ENCODE measurements around the gene KRTAP17-1. TPM values are rescaled to one million over a fixed set of nuclear protein-coding genes. Genes with fewer than 3 reads are reported as not detected.

KRTAP17-1 gene, protein sequence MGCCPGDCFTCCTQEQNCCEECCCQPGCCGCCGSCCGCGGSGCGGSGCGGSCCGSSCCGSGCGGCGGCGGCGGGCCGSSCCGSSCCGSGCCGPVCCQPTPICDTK
- total RNA-seq, result not detected
- long read RNA-seq, result 0 reads

DNA sequence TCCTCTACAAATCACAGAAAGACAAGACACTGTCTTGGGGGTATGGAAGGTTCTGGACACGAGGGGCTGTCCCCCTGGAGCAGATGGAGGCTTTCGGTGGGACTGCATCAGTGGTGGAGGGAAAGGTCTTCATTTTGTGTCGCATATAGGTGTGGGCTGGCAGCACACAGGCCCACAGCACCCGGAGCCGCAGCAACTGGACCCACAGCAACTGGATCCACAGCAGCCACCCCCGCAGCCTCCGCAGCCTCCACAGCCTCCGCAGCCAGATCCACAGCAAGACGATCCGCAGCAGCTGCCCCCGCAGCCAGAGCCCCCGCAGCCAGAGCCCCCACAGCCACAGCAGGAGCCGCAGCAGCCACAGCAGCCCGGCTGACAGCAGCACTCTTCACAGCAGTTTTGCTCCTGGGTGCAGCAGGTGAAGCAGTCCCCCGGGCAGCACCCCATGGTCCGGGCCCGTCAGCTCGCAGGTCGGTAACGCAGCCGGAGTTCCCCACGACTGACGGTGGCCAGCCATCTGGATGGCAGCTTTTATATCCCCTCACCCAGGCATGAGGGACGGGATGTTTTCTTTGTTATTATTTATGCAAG is at the start of gene KRTAP17-1:
TSS of gene KRTAP17-1 (minus strand) at position 507 of the 591 bp plus-strand sequence. CDS start at position 447, 60 bp downstream.
- intact Hi-C loops (cut with DNase I), result no loop called here
- no peak for ATAC-seq
- DNase-seq, result no peak
- Histone ChIP-seq H3K4me1 (no peaks in the 10 kb centered on the region), H3K36me3 (no peaks in the 10 kb centered on the region), H3K27ac (no peak within 1 kb of the TSS), H3K4me3 (no peak within 1 kb of the TSS), H3K27me3 (ENCODE audit: low read depth) (peaks cover 4% of the 10 kb centered on the region), H3K9me3 (peaks cover 8% of the 10 kb centered on the region)
- TF ChIP-seq, protein P1, sequence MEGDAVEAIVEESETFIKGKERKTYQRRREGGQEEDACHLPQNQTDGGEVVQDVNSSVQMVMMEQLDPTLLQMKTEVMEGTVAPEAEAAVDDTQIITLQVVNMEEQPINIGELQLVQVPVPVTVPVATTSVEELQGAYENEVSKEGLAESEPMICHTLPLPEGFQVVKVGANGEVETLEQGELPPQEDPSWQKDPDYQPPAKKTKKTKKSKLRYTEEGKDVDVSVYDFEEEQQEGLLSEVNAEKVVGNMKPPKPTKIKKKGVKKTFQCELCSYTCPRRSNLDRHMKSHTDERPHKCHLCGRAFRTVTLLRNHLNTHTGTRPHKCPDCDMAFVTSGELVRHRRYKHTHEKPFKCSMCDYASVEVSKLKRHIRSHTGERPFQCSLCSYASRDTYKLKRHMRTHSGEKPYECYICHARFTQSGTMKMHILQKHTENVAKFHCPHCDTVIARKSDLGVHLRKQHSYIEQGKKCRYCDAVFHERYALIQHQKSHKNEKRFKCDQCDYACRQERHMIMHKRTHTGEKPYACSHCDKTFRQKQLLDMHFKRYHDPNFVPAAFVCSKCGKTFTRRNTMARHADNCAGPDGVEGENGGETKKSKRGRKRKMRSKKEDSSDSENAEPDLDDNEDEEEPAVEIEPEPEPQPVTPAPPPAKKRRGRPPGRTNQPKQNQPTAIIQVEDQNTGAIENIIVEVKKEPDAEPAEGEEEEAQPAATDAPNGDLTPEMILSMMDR (IDR thresholded peaks at IDR 0.05), result no peak

DNA sequence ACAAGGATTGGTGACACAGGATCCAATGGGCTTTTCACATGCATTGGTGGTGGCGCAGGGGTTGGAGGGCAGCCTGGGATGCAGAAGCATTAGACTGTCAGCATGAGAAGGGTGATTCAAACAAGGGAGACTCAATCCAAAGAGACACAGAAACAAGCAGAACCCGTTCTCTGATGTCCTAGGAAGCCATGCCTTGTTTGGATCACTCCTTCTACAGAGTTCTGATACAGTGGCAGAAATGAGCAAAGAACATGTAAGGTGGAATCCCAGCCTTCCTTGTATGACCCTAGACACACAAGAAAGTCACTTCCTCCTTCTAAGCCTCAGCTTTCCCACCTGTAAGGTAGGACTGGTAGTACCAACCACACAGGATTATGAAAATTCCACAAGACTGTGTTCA is 48.4 kb upstream of the KRTAP17-1 start:
- no peak overlapping the region for H3K27ac ChIP-seq
- H3K4me1 ChIP-seq, result no peaks in the 10 kb centered on the region
- TF ChIP-seq, protein P1 (IDR thresholded peaks at IDR 0.05), result no peak
- H3K27me3 ChIP-seq (ENCODE audit: low read depth), result no peaks in the 10 kb centered on the region
- no peaks in the 10 kb centered on the region for H3K36me3 ChIP-seq
- no peak overlapping the region for H3K4me3 ChIP-seq
- no peaks in the 10 kb centered on the region for H3K9me3 ChIP-seq
- ATAC-seq (no peak), DNase-seq (no peak)
- intact Hi-C loops (cut with DNase I), result no loop called here

DNA sequence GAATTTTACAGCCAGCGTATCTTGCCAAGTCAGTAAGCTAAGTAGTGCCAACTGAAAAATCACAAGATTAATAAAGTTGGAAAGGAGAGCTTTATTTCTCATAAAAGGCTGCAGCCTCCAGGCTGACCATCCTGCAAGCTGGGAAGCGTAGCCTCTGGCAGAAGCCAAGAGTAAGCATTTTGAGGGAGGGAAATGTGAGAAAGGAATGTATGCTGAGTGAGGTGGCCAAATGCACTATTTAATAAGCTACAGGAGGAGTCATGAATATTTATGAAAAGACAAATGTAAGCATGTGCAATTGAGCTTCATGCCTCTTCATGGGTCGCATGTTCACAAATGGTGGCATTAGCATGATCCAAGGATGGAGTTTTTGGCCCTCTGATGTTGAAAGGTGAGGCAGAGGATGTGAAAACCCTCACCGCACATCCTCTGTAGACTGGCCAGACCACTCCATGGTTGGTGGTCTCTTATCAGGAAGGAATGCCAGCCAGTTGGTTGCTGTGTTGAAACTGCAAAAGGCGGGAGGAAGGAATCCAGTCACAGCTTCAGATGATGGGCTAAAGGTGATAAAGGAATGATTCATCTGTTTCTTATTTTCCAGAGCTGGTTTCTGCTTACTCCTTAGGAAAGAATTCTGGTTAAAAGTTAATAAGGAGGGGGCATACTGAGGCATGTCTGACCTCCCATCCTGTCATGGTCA is 44.9 kb upstream of the KRTAP17-1 start:
- Histone ChIP-seq H3K4me3 (no peak overlapping the region), H3K27ac (no peak overlapping the region), H3K36me3 (no peaks in the 10 kb centered on the region), H3K9me3 (no peaks in the 10 kb centered on the region), H3K4me1 (no peaks in the 10 kb centered on the region), H3K27me3 (ENCODE audit: low read depth) (no peaks in the 10 kb centered on the region)
- TF ChIP-seq, protein P1 (IDR thresholded peaks at IDR 0.05), result no peak
- no peak for ATAC-seq
- intact Hi-C loops (cut with DNase I), result no loop called here
- DNase-seq, result no peak

DNA sequence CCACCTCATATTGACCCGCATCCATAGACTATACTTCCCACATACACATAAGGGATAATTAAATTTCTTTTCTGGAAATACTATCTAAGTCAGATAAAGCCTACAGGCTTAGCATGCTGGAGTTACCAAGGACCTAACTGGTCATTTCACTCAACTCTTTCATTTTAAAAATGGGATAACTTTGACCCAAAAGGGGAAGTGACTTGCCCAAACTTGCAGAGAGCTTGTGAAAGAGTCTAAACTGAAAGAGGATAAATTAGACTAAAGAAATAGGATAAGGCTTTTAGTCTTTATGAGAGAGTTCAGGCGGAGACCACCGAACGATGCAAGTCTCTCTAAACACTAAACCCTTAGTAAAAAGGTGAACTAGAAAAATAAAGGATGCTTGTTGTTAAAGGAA is 39.0 kb upstream of the KRTAP17-1 start:
- no peaks in the 10 kb centered on the region for H3K36me3 ChIP-seq
- DNase-seq, result no peak
- no peak overlapping the region for H3K4me3 ChIP-seq
- no peak for ATAC-seq
- no peak overlapping the region for H3K27ac ChIP-seq
- no peaks in the 10 kb centered on the region for H3K9me3 ChIP-seq
- peaks cover 7% of the 10 kb centered on the region for H3K27me3 ChIP-seq (ENCODE audit: low read depth)
- TF ChIP-seq, protein P1 (IDR thresholded peaks at IDR 0.05), result no peak
- intact Hi-C loops (cut with DNase I), result no loop called here
- no peaks in the 10 kb centered on the region for H3K4me1 ChIP-seq

DNA sequence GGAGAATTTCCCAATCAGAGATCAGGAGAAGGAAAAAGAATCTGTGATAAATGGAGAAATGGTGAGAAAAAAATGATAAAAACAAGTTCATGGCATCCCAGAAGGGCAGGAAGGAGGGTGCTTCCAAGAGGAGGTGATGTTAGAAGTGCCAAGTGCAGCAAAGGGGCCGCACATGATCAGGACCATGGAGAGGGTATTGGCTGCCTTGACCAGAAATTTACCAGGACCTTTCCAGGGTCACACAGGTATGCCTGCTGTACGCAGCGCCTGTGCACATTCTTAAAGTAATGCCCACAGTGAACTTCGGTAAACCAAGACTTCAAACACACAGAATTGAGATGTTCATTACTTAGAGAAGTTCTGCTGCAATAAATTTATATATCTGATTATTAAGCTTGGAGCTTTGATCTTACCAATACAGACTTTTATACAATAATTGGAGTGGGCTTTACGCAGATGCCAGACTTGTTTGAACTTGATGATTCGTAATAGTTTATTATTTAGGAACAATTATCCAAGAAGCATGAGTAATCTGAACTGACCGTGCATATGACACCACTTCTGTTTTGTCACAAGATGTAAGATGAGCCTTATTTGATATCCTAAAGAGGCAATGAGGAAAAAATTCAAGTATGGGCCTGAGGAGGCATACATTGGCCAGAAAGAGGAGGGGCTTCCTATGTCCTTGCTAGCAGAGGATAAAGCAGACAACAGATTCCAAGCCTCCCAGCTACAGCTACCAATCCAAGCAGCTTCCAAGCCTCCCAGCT is 37.3 kb upstream of the KRTAP17-1 start:
- DNase-seq (no peak), ATAC-seq (no peak)
- TF ChIP-seq, protein P1 (IDR thresholded peaks at IDR 0.05), result no peak
- Histone ChIP-seq H3K36me3 (no peaks in the 10 kb centered on the region), H3K9me3 (no peaks in the 10 kb centered on the region), H3K27ac (no peak overlapping the region), H3K27me3 (ENCODE audit: low read depth) (peaks cover 7% of the 10 kb centered on the region), H3K4me1 (no peaks in the 10 kb centered on the region), H3K4me3 (no peak overlapping the region)
- intact Hi-C loops (cut with DNase I), result no loop called here
